HG02678 (cell line): ENCODE data around the gene CFAP410.

ENCODE experiments used
- ATAC-seq: cut with Tn5 transposase; IDR thresholded peaks from one replicate; pipeline ENCODE4 v1.9.1; 2021; ENCODE audit warnings: mild to moderate bottlenecking, moderate library complexity; ENCODE audit not compliant: unreplicated experiment

Gene CFAP410

DNA sequence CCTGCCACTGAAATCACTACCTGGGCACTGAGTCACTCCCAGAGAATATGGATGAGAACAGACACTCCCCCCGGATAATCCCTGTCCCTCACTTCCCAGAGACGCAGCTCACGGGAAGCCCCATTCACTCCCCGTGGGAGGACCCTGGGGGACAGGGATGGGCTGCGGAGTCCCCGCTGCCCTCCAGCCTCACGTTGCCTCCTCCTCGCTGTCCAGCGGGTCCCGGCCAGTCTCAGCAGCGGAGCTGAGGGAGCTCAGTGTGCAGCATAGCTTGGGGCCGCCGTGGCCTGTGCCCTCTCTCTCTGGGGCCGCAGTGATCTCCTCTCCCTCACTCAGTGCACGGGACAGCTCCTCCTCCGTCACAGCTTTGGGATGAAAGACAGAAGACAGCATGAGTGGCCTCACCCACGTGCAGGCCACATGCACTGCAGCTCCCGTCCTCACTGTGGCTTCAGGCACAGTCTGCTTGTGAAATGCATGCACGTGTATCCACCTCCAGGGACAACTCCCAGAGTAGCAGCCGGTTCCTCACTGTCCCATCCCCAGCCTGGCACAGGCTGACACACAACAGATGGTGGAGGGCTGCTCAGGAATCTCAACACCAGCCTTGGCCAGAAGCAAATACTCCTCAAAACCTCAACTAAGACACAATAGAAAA is 7.4 kb downstream of the CFAP410 start:
- no peak for ATAC-seq

DNA sequence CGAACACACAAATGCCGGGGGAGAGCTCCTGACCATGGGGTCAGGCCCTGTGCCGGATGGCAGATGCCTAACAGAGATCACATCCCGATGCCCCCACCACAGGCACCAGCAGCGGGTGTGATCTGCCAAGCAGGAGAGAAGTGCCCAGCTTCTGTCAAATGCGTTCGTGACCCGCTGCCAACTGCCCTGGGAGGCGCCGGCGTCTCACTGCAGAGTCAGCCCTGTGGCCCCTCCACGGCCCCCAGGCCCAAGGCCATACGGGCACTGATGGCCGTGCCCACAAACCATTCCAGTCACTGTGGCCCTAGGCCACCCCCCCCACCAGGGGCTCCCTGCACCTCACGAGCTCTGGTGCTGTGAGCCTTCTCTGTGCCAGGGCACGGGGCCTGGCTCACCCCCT is 8.0 kb downstream of the CFAP410 start:
- no peak for ATAC-seq

DNA sequence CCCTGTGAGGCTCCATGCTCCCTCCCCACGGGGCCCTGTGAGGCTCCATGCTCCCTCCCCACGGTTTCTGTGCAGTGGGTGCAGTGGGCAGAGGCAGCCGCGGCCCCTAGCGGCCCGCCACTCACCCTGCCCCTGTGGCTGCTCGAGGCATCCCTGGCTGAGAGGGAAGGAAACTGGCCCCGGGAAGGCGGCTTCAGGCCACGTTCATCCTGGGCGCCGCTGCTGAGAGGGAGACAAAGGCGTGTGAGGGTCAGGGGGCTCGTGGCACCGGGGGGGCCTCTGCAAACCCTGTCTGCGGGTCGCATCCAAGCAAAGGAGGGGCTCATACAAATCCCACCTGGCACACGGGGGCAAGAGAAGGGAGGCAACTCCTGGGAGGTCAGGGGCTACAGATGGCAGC is 8.5 kb downstream of the CFAP410 start:
- ATAC-seq = no peak

DNA sequence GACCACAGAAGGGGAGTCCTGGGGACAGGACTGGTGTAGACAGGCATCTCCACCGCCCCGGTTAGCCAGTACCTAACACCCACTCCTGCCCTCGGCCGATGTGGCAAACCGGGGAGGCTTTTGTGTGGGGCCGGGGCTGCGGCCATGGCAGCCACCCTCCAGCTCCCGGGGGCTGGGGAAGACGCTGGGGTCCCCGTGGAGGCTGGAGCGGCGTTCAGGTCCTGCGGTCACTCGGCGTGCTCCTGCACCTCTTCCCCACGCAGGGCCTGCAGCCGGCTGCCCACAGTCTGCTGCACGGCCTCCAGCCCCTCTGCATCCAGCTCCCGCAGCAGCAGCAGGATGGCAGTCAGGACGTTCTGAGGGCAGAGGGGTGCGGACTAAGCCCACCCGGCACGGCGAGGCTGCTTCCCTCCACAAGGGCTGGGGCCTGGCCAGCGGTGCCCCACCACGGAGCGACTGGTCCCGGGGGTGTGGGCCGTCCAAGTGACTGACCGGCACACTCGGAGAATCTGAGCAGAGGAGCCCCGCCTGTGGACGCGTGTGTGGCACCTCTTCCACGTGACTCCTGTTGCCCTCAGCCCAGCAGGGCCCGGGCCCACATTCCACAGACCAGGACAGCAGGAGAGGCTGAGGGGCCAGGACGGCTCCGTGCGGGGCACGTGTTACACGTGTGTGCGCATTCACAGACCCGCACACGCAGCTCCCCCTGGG is 9.1 kb downstream of the CFAP410 start:
- ATAC-seq = no peak

DNA sequence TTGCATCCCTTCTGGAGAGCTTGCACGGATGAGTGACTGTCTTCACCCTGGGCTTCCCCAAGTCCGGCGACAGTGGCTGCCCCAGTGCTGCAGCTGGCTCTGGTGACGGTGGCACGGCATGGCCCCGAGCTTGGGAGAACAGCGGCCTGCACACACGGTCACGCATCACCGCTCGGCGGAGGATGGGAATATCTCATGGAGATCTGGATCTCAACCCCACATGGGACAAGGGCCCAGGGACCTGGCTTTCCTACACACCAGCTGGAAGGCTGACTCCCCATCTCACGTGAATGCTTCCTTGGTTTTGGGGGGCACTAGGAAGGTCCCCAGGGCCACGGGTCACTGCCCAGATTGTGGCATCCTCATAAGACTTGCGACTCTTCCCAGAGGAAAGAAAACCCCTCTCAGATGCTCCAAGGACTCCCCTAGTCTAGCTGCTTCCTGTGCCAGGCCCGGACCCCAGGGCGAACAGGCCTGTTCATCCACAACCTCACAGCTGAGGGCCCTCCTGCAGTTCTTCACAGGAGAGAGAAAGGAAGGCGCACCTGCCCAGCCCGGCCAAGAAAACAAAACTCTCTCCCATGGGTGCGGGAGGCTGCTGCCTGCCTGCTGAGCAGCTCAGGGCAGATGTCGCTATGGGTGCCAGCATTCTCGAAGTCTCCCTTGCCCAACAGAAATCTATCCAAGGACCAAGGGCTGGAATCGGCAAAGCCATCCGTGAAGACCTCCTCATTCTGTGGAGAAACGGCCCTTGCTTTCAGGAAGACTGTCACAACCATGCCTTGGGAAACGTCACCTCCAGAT is 9.9 kb downstream of the CFAP410 start:
- no peak for ATAC-seq

DNA sequence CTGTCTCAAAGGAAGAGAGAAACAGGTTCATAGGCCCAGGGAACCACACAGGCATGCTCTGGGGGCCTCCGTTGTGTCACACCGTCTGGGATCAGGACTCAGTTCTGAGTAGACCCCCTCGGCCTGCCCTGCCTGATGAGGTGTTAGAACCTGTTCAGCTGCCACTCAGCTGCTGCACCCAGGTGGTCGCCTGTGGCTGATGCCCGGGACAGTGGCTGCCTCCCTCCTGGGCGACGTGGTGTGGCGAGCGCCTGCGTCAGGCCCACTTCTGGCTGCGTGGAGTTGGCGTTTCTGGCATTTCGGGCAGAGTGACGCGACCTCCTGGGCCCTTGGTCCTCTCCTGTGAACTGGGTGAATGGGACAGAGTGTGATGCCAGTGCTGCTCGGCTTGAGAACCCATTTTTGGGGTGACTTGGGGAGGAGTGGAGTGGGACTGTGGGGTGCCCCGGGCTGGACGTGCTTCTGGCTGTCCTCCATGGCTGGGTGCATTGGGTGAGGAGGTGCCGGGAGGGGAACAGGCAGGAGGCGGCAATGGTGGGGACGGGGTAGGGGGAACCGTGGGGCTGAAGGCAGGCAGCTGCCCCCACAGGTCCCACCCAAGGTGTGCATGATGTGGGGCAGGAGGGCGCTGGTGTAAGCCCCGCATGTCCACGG is 10.8 kb downstream of the CFAP410 start:
- no peak for ATAC-seq

DNA sequence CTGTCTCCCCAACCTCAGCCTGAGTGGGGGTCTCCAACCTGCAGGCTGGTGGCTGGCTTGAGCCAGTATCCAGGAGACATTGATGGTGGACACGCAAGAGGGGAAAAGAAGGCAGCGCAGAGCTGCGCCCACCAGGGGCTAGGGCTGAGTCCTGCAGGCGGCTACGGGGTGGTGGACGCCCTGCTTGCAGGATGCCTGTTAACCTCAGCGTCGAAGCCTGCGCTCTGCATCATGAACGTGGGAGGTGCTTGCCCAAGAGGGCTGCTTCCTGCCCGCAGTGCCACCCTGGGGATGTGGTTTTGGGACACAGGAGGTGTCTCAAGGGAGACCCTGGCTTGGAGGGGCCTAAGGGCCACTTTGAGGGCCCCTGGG is 11.6 kb downstream of the CFAP410 start:
- no peak for ATAC-seq

DNA sequence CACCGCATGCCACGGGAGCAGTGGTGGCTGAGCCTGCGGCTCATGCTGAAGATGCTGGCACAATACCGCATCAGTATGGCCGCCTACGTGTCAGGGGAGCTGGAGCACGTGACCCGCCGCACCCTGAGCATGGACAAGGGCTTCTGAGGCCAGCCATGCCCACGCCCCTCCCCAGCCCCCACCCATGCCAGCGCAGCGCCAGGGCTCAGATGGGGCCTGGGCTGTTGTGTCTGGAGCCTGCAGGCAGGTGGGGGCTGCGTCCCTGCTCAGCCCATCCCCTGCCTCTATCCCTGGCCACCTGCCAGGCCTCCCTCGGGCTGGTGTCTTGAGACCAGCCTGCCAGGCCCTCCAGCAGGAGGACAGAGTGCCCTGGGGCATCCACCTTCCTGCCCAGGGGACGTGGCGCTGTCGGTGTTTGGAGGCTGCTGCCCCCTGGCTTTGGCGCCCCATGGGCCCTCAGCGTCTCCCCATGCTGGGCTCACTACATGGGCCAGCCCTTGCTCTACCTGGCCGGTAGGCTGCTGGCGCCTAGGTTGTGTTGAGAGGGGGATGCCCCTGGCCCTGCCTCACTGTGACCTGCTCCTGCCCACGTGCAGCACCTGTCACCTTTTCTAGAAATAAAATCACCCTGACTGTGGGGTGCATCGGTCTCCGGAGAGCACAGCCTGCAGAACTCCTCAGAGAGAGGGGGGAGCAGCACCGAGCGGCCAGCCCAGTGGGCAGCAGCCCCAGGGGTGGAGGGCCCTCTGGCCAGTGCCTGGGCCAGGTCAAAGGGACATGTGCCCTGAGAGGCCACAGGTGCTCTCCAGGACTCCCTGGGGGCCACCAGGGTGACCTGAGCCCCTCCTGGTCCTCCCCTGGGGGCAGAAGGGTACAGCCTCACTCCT is 12.2 kb downstream of the CFAP410 start:
- no peak for ATAC-seq

DNA sequence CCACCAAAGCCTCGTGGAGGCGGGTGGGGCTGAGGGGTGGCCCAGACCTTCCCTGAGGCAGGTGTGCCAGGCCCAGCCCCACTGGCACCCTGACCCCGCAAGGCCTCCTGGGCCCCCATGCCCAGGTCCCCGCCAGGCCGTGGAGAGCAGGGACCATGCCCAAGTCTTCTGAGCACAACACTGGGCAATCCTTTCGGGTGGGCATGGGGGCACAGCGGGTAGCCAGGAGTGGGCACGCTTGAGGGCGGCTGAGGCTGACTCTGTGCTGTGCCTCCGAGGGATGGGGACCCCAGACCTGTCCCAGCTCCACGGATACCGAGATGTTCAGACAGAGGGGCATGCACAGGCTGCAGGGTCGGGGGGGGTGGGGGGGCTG is 12.9 kb downstream of the CFAP410 start:
- no peak for ATAC-seq

DNA sequence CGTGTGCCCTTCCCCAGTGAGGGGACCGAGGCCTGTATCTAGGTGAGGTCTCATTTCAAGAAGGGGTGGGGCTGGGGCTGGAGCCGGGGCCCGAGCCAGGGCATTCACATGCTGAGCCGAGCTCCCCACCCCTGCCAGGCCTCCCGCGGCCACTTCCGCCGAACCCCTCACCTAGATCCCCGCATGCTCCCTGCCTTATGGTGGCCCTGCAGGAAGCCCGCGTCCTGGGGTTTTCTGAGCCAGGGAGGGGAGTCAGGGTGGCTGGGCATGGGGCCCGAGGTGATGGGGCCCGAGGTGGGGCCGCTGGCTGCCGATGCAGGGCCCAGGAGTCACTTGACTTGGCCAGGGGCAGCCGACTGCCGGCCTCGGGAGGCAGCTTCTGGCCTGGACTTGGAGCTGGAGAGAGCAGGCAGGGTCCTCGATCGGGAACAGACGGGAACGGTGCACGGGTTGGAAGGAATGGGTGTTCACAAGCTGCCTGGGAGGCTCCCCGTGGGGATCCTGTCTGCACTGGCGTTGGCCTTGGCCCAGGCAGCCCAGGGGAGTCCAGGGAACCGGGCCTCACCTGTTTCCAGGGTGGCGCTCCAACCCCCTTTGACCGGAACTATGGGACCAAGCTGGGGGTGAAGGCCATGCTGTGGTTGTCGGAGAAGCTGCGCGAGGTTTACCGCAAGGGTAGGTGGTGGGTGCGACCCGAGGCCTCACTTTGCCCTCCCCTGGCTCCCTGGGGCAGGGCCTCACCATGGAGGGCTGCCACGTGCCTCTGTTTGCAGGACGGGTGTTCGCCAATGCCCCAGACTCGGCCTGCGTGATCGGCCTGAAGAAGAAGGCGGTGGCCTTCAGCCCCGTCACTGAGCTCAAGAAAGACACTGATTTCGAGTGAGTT is 13.6 kb downstream of the CFAP410 start:
- no peak for ATAC-seq

DNA sequence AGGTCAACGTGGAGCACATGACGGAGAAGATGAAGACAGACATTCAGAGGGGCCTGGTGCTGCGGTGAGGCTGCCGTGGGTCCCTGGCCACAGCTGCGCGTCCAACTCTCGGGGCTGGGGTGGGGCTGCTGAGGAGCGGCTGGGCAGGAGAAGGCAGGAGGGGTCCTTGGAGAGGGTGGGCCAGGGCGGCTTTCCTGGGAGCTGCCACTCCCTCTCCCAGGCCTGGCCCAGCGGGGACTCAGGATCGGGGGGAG is 14.4 kb downstream of the CFAP410 start:
- ATAC-seq = no peak

DNA sequence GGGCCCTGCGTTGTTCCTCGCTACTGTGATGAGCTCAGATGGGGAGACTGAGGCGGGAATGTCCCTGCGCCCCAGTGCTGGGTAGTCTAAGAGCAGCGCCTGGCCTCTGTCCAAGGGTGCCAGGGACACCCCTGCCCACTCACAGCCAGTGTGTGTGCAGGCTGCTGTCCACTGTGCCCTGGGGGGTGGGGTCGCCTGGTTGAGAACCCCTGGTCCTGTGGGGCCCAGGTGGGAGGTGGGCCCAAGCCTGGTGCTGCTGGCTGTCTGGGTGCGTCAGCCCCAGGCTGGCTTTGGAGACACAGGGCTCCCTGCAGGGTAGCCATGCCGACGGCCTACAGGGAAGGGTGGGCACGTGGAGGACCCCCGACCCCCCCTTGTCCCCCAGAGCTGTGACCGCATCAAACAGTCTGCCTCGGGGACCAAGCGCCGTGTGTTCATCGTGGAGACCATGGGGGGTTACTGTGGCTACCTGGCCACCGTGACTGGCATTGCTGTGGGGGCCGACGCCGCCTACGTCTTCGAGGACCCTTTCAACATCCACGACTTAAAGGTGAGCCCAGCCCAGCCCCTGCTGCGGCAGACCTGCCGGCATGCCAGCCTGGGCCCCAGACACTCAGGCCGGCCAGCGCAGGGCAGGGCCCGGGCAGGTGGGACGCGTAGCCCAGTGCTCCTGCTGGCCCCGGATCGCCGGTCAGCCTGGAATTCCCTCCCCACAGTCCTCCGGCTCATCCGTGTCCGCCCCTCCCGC is 14.9 kb downstream of the CFAP410 start:
- ATAC-seq = no peak

DNA sequence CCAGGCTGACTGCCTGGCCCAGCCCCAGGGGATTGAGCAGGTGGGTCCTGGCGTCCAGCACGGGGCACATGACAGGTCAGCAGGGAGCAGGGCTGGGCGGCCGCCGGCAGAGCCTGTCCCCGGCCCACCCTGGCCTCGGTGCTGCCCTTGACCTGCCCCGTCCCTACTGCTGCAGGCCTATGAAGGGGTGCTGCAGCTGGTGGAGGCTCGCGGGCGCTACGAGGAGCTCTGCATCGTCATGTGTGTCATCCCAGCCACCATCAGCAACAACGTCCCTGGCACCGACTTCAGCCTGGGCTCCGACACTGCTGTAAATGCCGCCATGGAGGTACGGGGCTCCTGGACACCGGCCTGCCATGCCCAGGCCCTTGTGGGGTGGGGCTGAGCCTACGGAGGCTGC is 15.6 kb downstream of the CFAP410 start:
- no peak for ATAC-seq

DNA sequence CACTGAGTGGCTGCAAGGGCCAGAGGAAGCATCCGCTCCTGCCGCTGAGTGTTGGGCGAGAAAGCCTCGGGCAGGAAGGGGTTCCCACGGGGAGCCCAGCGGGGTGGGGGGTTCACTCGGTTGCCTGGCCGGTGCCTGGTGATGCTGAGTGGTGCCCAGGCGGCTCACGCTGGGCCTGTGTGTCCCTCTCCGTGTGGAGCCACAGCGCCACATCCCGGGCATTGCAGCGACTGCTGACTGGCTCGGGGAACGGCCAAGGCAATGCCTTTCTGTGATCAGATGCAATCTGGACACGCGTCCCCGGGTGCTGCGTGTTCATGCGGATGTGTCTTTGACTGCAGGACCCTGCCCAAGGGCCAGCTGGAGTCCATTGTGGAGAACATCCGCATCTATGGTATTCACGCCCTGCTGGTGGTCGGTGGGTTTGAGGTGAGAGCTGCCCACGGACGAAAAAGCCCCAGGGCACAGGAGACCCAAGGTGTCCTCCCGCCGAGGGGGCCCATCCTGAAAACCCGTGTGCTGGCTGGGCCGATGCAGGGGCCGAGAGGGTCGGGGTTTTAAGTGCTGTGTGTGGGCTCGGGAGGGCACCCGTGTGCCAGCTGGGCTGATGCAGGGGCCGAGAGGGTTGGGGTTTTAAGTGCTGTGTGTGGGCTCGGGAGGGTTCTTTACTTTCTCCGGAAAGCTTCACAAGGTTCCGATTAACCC is 16.4 kb downstream of the CFAP410 start:
- ATAC-seq = no peak

DNA sequence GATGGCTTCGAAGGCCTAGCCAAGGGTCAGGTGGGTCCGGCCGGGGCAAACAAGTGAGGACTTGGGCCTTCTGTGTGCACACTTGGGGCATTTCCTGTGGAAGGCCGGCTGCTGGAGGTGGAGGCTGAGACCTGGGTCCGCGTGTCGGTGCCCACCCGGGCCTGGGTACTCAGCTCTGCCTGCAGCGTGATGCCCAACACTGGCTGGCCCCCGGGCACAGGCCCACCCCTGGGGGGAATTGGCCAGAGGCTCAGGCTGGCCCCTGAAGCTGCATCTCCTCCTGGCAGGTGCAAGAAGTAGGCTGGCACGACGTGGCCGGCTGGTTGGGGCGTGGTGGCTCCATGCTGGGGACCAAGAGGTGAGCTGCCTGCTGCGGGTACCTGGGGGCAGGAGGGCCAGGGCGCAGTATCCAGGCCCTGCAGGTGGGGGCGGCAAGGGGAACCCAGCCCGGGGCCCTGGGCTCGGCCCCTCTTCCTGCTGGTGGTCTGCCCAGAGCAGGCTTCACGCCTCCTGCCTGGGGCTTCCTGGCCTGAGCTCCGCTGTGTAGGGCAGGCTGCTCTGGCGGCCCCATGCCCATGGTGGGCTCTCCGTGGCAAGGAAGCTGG is 17.2 kb downstream of the CFAP410 start:
- no peak for ATAC-seq

DNA sequence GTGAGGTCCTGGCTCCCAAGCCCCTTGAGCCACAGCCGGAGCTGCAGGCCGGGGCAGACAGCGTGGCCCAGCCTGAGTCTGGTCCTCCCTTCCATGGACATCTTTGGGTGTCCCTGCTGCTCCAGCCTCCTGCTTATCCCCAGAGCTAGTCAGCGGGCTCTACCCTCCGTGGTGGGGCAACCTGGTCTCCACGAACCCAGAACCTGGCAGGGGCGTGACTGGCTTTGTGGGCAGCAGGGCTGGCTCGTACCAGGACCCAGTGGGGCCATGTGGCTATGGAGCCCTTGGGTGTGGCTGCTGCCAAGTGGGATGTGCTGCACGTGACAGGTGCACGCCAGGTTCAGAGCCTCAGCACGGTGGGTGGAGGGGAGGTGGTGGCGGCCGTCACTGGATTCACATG is 18.3 kb downstream of the CFAP410 start:
- no peak for ATAC-seq

DNA sequence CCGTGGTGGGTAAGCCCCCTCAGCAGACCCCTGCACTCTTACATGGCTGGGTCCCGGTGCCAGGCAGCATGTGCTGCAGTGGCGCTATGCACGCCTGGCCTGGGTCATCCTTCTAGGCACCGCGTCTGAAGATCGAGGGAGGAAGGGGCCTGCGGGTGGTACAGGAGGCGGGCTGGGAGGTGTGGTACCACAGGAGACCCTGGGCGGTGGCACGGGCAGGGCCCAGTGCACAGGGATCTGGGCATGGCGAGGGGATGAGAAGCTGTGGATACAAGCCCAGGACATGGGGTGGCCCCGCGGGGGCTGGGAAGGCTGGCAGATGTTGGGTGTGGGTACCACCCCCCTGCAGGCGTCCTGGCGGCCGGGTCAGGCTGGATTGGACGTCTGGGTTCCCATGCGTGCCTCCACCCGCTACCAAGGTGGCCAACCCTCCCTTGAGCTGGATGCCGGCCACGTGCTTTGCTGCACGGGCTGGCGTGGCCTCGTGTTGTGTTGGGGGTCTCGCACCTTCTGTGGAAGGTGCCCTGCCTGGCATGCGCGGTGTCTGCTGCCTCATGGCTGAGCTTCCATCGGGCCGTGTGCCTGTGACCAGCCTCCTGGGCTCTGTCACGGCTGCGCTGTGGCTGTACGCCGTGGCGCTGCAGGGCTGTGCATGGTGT is 19.7 kb downstream of the CFAP410 start:
- ATAC-seq = no peak
